SIG-M5 treated with dmso at 0.1 percent for 504 hours (cell line): ENCODE measurements around the gene TACR2.
"Not testable (repeated sequence)": the region's sequence is repeated elsewhere in the genome, so short reads cannot be mapped to it uniquely, and the experiment has no call there.

Experiments
- DNase-seq: peaks from one replicate; lab custom pipeline; 2025; ENCODE audit not compliant: unreplicated experiment; lab: John Stamatoyannopoulos, UW

TACR2 gene

DNA sequence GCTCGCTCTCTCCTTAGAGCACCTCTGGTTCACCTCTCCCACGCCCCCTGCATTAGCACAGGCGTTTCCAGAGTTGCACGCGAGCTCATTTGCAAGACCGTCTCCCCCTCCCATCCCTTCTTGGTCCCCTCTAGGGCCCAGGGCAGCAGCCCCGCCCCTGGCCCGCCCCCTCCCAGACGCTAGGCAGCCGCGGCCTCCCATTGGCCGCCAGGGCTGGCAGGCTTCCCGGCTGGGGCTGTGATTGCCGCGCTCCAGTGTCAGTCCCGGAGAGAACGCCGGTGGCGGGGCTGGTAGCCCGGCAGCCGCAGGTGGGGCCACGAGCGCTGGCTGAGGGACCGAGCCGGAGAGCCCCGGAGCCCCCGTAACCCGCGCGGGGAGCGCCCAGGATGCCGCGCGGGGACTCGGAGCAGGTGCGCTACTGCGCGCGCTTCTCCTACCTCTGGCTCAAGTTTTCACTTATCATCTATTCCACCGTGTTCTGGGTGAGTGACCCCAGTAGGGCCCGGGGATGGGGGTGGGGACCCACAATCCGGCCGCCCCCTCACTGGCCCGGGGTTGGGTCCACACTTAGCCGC is 34.6 kb upstream of the TACR2 start, which contains the start of gene TSPAN15:
Gene TSPAN15 (plus strand): TSS at position 257 of the 575 bp plus-strand sequence. CDS start 130 bp downstream, at position 387.
- DNase-seq, result peak; percentile 37

DNA sequence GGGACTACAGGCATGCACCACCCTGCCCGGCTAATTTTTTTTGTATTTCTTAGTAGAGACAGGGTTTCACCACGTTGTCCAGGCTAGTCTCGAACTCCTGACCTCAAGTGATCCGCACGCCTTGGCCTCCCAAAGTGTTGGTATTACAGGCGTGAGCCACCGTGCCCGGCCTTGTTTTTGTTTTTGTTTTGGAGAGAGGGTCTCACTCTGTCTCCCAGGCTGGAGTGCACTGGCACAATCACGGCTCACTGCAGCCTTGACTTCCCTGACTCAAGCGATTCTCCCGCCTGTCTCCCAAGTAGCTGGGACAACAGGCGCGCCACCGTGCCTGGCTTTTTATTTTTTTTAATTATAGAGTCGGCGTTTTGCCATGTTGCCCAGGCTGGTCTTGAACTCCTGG is 33.7 kb upstream of the TACR2 start:
- not testable (repeated sequence) for DNase-seq

DNA sequence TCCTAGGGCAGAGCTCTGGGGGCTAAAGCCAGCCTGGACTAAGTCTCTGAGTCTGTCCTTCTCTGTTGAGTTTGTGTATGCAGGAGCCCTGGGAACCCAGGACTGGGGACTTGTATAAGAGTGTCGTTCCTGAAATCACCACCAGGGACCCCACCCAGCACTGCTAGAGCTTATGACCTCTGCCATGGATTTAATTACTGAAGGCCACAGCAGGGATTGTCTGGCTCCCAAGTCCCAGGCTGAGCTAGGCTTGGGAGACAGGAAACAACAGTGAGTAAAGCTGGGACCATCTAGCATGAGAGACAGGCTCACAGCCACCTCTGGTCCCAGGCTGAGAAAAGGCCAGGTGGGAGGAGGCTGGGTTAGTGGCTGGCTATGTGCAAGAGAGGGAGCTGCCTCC is 33.1 kb upstream of the TACR2 start:
- DNase-seq, result peak; percentile 45

DNA sequence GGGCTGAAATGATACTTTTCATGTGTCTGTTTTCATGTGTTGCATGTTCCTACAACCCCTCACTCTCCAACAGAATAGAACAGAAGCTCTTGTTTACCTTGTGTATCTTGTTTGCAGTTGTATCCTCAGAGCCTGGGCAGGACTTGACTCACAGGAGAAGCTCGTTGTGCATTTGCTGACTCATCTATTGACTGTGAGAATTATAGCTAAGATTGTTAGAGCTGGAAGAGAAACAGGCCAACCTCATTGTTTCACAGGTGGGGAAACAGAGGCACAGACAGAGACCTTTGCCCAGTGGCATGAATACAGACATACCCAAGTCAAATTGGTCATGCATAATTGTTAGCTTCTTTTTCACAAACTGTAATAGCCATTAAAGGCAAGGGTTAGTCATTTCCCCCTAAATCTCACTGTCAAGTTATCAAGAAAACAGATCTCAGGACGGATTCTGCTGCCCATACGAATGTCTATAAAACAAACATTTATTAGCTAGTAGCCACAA is 30.0 kb upstream of the TACR2 start:
- peak; percentile 35 for DNase-seq

DNA sequence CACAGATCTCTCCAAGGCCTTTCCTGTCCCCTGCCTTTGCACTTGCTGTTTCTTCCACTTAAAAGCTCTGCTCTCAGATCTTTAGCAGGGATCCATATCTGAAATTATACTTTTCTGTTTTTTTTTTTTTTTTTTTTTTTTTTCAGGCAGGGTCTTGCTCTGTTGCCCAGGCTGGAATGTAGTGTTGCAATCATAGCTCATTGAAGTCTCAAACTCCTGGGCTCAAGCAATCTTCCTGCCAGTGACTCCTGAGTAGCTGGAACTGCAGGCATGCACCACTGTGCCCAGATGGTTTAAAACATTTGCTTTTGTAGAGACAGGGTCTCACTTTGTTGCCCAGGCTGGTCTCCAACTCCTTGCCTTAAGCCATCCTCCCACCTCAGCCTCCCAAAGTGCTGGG is 29.5 kb upstream of the TACR2 start:
- no peak for DNase-seq

DNA sequence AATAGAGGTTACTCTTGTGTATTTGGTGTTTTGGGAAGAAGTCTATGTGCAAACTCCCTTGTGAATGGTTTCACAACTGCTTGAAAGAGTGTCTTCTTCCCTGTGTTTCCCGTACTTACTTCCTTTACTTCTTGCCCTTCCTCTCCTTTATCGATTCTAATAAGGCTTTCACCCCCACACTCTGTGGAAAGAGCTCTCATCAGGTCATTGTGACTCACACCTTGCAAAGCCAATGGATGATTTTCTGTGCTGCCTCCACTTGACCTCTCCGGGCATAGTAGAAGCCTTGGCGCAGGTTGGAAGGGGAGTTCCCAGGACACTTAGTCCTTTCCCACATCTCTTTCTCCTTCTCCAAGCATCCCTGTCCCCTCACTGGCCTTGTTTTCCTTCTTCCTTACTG is 28.3 kb upstream of the TACR2 start:
- DNase-seq, result no peak

DNA sequence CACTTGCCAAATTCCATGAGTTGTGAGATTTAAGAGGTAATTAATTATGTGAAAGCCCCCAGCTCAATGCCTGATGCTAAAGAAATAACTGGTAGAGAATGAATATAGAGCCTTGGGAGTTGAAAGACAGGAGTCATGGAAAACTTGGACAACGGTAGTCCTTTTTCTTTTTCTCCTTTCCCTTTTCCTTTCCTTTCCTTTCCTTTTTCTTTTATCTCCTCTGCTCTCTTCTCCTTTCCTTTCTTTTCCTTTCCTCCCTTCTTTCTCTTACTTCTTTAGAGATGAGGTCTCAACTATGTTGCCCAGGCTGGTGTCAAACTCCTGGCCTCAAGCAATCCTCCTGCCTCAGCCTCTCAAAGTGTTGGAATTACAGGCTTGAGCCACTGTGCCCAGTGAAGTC is 26.6 kb upstream of the TACR2 start:
- no peak for DNase-seq

DNA sequence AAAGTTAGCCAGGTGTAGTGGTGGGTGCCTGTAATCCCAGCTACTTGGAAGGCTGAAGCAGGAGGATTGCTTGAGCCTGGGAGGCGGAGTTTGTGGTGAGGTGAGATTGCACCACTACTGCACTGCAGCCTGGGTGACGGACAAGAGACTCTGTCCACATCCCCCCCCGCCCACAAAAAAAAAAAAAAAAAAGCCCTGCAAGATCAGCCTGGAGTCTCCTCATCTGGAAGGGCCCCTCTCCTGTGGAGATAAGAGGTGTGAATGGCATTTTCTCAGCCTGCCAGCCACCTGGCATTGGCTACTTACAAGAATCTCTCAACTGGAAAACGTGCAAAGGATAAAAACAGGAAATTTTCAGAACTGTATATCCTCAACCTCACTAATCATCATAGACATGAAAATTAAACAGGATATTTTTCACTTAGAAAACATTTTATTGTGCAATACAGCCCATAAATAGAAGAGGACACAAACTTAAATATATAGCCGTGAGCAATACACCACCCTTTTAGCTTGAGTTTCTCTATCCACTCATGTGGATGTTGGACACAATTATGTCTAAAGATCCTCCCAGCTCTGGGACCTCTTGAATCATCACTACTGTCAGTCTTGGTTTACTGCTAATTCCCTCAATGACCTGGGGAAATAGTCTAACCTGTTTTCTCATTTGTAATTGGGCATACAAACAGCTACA is 23.2 kb upstream of the TACR2 start:
- DNase-seq, result peak; percentile 58

DNA sequence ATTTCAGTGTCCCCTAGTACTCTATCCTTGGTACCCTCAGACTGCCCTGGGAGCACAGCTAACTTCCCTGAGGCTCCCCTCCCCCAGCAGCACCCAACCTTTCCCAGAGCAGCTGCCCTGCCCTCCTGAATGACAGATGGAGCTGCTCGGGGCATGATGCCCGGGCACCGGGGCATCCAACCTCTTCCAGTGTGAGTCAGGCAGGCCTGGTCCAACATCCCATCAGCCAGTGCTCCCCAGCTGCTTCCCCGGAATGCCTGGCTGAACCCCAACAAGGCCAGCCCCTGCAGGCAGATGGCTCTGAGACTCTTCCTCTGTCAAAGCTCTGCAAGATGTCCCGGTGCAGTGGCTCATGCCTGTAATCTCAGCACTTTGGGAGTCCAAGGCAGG is 22.6 kb upstream of the TACR2 start:
- DNase-seq, result no peak

DNA sequence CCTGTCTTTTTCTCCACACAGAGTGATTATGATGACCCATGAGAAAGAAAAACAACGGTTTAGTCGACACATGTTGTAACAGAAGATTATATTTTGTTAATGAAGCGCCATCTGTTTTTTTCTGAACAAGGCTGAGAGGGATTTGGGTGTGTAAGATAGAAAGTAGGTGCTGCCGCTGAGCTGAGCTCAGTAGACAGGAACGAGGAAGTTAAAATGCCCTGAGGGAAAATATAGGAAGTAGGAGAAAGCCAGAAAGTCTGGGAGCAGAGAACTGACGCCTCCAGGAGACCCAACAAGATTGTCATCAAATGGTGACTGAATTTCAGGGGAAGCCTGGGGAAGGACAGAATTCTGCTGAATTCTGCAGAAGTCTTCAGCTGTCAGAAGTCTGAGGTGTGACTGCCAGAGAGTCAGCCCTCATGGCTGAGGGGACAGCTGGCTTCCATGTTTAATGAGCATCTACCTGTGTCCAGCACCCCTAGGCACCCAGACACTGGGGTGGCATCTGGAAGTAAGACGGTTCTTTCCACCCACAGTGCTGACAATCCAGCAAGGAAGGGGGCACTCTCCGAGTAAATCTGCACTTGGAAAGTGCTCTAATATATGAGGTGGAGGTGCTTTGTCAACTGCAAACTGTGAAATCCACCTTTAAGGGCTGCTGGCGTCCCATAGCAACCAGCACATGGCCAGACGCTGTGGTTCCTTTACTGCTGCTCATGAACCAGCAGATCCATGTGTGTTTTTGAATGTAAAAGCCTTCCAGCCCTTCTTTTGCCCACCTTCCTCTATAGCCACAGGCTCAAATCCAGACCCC is 22.0 kb upstream of the TACR2 start:
- DNase-seq, result peak; percentile 56

DNA sequence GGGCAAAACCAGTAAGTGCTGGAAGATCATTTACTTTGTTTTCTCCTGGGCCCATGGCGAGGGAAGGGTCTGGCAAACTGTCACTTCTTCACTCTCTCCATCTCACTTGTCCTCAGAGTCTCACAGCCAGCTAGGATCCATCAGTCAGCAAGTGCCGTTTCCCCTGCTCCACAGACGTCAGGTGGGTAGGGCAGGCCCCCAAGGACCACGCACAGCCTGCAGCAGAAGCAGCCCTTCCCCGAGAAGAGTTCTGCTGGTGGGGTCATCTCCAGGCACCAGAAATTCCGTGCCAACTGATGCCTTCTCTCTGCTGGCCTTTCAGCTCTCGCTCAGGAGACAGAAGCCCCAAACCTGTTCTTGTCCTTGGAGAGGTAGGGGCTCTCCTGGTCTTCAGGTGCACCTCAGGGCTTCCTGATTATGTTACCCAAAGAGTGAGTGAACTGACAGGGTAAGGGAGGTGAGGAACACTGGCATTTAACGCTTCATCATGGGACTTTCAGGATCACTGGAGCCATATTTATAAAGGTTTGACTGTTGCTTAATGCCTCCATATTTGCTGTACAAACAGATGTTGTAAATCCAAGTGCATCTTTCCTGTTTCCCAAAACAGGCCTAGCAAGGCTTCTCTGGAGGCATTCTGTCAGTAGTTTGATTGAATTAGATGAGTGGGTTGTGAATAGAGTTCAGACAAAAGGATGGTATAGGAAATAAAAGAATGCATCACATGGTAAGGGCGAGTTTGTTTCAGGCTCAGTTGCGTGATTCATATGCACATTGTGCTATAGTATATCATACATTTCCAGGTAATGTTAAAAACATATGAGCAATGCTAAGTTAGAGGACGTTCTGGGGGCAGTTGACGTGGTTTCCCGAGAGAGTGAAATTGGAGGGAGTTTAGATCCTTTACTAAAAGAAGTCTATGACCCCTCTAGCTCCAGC is 20.9 kb upstream of the TACR2 start:
- no peak for DNase-seq

DNA sequence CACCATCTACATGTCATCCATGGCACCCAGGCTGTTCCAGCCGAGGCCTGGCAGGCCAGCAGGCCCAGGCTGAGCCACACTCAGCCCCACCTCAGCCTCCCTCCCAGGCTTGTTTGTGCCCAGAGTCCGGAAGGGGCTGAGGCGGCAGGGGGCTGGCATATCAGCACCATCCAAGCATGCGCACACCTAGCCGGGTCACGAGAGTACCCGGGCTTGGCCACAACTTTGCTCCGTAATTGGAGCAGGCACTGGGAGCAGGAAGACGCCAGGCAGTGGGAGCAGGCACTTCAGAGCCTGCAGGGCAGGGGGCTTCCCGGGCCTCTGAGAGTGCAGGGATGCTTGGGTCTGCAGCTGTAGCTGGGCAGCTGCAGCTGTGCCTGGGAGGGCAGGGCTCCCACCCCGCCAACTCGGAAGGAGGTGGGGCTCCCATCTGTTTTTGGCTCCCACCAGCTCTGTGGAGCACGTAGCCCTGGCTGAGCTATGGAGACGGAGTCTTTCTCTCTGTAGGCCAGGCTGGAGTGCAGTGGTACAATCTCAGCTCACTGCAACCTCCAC is 19.3 kb upstream of the TACR2 start:
- no peak for DNase-seq

DNA sequence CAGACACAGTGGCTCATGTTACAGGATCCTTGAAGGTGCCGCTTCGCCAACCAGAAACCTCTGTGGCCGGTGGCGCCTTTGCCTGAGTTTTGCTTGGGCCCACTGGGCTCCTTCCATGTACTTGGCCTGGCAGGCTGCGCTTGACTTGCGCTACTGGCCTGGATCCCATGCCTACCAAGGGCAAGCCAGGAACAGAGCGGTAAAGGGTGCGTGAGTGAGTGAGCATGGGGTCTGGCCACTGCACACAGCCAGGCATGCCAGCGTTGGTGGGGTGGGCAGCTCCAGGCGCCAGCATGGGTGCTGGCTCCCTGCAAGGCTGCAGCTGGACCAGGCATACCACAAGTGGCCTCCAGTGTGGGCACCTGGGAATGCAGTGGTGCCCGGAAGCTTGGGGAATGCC is 18.2 kb upstream of the TACR2 start:
- no peak for DNase-seq

DNA sequence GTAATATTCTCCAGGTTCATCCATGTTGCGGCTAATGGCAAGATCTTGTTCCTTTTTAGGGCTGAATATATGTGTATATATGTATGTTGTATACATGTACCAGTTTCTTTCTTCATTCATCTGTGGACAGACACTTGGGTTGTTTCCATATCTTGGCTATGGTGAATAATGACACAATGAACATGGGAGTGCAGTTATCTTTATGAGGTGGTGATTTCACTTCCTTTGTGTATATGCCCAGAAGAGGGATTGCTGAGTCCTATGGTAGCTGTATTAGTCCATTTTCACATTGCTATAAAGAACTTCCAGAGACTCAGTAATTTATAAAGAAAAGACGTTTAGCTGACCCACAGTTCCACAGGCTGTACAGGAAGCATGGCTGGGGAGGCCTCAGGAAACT is 17.5 kb upstream of the TACR2 start:
- DNase-seq, result no peak

DNA sequence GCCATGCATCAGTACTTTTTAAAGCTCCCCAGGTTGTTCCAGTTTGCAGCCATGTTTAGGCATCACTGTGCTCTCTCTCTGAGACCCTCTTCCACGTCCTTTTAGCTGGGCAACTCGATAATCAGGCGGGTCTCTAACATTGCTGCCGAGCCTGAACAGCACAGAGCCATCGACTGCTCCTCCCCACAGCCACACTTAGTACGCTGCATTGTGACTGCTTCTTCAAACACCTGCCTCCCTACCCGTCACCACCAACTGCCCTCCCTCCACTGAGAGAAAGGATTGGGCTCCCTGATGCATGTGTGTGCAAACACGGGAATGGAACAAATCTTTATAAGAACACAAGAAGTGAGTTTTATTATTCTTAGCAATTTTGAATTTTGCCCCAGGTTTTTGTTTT is 11.4 kb upstream of the TACR2 start:
- DNase-seq, result no peak

DNA sequence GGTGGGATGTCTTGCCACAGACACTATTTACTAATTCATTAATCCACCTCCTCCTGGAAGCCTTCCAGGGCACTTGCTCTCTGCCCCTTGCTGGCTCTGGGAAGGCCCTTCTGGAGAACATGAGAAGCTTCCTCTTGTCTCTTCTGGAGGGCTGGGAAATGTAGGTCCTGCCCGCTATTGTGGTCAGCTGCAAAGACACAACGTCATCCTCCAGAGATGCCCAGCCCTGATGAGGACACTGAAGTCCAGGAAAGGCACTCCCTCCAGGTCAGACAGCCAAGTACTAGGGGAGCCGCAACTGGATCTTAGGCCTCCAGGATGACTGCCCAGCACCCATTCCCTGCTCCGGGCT is 9.6 kb upstream of the TACR2 start:
- no peak for DNase-seq

DNA sequence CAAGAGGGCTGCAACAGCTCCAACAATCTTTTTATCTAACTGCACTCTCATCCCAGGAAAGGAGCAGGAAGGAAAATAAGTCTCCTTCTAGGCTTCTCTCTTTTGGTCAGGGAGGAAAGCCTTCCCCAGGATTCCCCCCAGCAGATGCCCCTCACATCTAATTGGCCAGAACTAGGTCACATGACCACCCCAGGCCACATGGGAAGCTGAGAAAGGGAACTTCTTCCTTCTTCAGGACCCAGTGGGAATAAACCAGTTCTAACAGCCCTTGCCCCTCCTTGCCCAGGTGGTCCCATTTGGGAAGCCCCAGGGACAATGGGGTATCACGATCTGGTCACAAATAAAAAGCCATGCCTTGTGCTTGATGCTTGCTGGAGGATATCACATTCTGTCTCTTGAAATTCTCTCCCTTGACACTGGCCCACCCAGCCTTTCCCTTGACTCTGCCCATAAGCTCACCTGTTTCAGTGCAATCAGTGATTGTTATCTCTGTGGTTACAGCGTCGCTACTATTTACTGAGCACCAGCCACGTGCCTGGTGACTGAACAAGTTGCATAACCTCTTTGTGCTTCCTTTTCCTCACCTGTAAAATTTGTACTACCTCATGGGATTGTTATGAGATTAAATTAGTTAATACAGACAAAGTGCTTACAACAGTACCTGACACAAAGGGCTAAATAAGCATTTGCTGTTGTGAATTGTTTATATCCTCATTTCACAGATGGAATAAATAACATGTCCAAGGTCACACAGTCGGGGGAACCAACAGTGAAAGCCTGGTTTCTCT is 9.0 kb upstream of the TACR2 start:
- peak; percentile 23 for DNase-seq

DNA sequence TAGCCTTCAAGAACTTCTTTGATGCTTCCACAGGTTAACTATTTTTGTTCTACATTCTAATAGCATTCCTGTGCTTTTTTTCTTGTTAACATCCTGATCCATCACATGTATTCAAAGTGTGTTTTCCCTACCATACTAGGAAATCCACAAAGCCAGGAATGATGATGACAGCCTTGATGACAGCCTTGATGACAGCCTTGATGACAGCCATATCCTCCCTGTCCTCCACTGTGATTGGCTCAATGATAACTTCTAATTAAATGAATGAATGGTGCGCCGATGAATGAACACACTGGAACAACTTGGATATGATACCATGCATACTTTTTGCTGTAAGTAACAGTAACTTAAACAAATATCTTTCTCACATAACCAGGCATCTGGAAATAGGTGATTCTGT is 8.3 kb upstream of the TACR2 start:
- DNase-seq, result no peak

DNA sequence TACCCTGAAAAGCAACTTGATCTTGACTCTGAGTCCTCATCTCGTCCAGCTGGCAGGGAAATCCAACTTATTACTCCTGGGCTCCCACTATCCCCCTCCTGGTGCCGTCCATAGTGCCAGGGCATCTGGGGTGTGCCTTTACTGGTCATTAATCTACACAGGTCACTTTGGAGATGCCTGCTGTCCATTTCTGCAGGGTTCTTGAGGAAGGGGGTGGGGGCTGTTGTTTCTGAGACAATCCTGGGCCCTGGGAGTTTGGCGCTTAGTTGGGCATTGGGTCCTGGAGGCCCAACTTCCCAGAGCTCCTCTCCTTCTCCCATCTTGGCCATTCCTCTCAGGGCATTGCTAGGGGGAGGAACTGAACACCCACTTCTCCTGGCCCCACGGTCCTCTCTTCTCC is 6.0 kb upstream of the TACR2 start:
- DNase-seq, result no peak
